DOHH2 (cell line): ENCODE measurements around the gene ENO1.

Experiments used
- H3F3A ChIP-seq: fragments of 200-600 bp; sonication (generic), shearing (Covaris generic); 2 replicates; pipeline ENCODE4 v1.6.0; 2016; ENCODE audit warnings: antibody characterized with exemption, mild to moderate bottlenecking; ENCODE audit not compliant: control insufficient read depth, insufficient read depth
- H3K27ac ChIP-seq: fragments of 200-600 bp; sonication (generic); 2 replicates; pipeline ENCODE4 v1.5.1; 2014; ENCODE audit warnings: low read depth, mild to moderate bottlenecking, low read length, moderate library complexity
- H3K27me3 ChIP-seq: fragments of 200-600 bp; sonication (generic); 2 replicates; pipeline ENCODE4 v1.6.1; 2014; ENCODE audit warnings: mild to moderate bottlenecking, low read length, mixed read lengths; ENCODE audit not compliant: control insufficient read depth
- H3K36me3 ChIP-seq: fragments of 200-600 bp; sonication (generic); 2 replicates; pipeline ENCODE4 v1.6.1; 2014; ENCODE audit warnings: mild to moderate bottlenecking, low read length, moderate library complexity, mixed read lengths; ENCODE audit not compliant: control insufficient read depth
- H3K4me1 ChIP-seq: fragments of 200-600 bp; sonication (generic); 2 replicates; pipeline ENCODE4 v1.6.1; 2014; ENCODE audit warnings: mild to moderate bottlenecking, low read length, mixed read lengths; ENCODE audit not compliant: control insufficient read depth
- H3K4me2 ChIP-seq: fragments of 200-600 bp; sonication (generic); 2 replicates; pipeline ENCODE4 v1.6.0; 2014; ENCODE audit warnings: mild to moderate bottlenecking, low read length, moderate library complexity
- H3K4me3 ChIP-seq: fragments of 200-600 bp; sonication (generic); 2 replicates; pipeline ENCODE4 v1.5.1; 2014; ENCODE audit warnings: mild to moderate bottlenecking, low read length, mixed read lengths
- H3K79me2 ChIP-seq: fragments of 200-600 bp; sonication (generic); 2 replicates; pipeline ENCODE4 v1.6.1; 2014; ENCODE audit warnings: mild to moderate bottlenecking, low read length, mixed read lengths; ENCODE audit not compliant: control insufficient read depth
- H3K9me2 ChIP-seq: fragments of 200-600 bp; sonication (generic); replicated peaks from 2 replicates; pipeline ENCODE4 v1.6.1; 2014; ENCODE audit warnings: mild to moderate bottlenecking, low read length, mixed read lengths; ENCODE audit not compliant: control insufficient read depth
- H3K9me3 ChIP-seq: fragments of 200-600 bp; sonication (generic); 2 replicates; pipeline ENCODE4 v1.6.1; 2014; ENCODE audit warnings: antibody characterized with exemption, low read length, mixed read lengths; ENCODE audit not compliant: control insufficient read depth, insufficient read depth
- H4K20me1 ChIP-seq: fragments of 200-600 bp; sonication (generic); 2 replicates; pipeline ENCODE4 v1.6.0; 2014; ENCODE audit warnings: low read depth, mild to moderate bottlenecking, antibody characterized with exemption, low read length, moderate library complexity; ENCODE audit not compliant: control insufficient read depth, insufficient read depth
- CTCF ChIP-seq: fragments of 200-600 bp; sonication (generic); IDR thresholded peaks from one replicate; pipeline ENCODE4 v1.5.1; 2014; ENCODE audit warnings: antibody characterized with exemption, mild to moderate bottlenecking, low read depth, low read length; ENCODE audit not compliant: poor library complexity, severe bottlenecking
- EZH2phosphoT487 ChIP-seq: fragments of 200-600 bp; sonication (generic); IDR thresholded peaks from 2 replicates; pipeline ENCODE4 v1.6.1; 2017; ENCODE audit warnings: borderline replicate concordance, mild to moderate bottlenecking, antibody characterized with exemption, low read length, moderate library complexity, mixed read lengths

ENO1 gene

GRCh38 chr1:8867878-8868567, 10.5 kb downstream of the ENO1 start:
- Histone ChIP-seq H3F3A (peaks cover 78% of the 10 kb centered on the region), H3K79me2 (peaks cover 46% of the 10 kb centered on the region), H4K20me1 (peaks cover 52% of the 10 kb centered on the region), H3K9me3 (no peaks in the 10 kb centered on the region), H3K9me2 (no peaks in the 10 kb centered on the region), H3K4me2 (no peak overlapping the region), H3K27ac (no peak overlapping the region), H3K27me3 (no peaks in the 10 kb centered on the region), H3K4me3 (no peak overlapping the region), H3K36me3 (peaks cover 95% of the 10 kb centered on the region), H3K4me1 (0 out of 2 replicates have a peak, but pooled peaks cover under 1% of the 10 kb centered on the region)
- TF ChIP-seq CTCF (no peak), EZH2phosphoT487 (no peak)

- H3K36me3 ChIP-seq, result peaks cover 95% of the 10 kb centered on the region
- no peak overlapping the region for H3K27ac ChIP-seq
- no peak overlapping the region for H3K4me2 ChIP-seq
- H3K9me2 ChIP-seq, result no peaks in the 10 kb centered on the region
- H3K4me1 ChIP-seq, result no peaks in the 10 kb centered on the region
- no peaks in the 10 kb centered on the region for H3K27me3 ChIP-seq
- peaks cover 53% of the 10 kb centered on the region for H4K20me1 ChIP-seq
- H3K4me3 ChIP-seq, result no peak overlapping the region
- TF ChIP-seq CTCF, result no peak
- TF ChIP-seq EZH2phosphoT487, result no peak
- H3K9me3 ChIP-seq, result no peaks in the 10 kb centered on the region
- H3F3A ChIP-seq, result peaks cover 78% of the 10 kb centered on the region
- H3K79me2 ChIP-seq, result peaks cover 35% of the 10 kb centered on the region
Observed at GRCh38 chr1:8866792-8867415, 11.6 kb downstream of the ENO1 start.

GRCh38 chr1:8866173-8866791, 12.2 kb downstream of the ENO1 start:
- no peaks in the 10 kb centered on the region for H3K27me3 ChIP-seq
- no peak overlapping the region for H3K27ac ChIP-seq
- H3K79me2 ChIP-seq, result peaks cover 29% of the 10 kb centered on the region
- H3K4me3 ChIP-seq, result no peak overlapping the region
- TF ChIP-seq CTCF (no peak), EZH2phosphoT487 (no peak)
- H3K9me2 ChIP-seq, result no peaks in the 10 kb centered on the region
- no peaks in the 10 kb centered on the region for H3K4me1 ChIP-seq
- peaks cover 78% of the 10 kb centered on the region for H3F3A ChIP-seq
- H3K36me3 ChIP-seq, result peaks cover 95% of the 10 kb centered on the region
- H3K9me3 ChIP-seq, result no peaks in the 10 kb centered on the region
- H3K4me2 ChIP-seq, result no peak overlapping the region
- H4K20me1 ChIP-seq, result peaks cover 47% of the 10 kb centered on the region
